Mucosa of descending colon (tissue), 3 donors: Measurements from ENCODE around the gene MT4. TPM values are rescaled to one million over a fixed set of nuclear protein-coding genes. Genes with fewer than 3 reads are reported as not detected.

Experiments used
- ATAC-seq: fragments of 200-7000 bp; cut with Tn5 transposase; one replicate; pipeline ENCODE4 v1.9.1; 2020; ENCODE audit warnings: mild to moderate bottlenecking, moderate library complexity
- DNase-seq, 3 donors: peaks; one replicate each; pipeline ENCODE4 v3.0.0-alpha.2; 2020
- H3K36me3 ChIP-seq: fragments of 200-600 bp; one replicate; pipeline ENCODE4 v1.8.0; 2021; ENCODE audit warnings: low read depth, mild to moderate bottlenecking
- H3K4me1 ChIP-seq: fragments of 200-600 bp; one replicate; pipeline ENCODE4 v1.8.0; 2021; ENCODE audit warnings: low read depth, mild to moderate bottlenecking
- H3K4me3 ChIP-seq: fragments of 200-600 bp; one replicate; pipeline ENCODE4 v1.8.0; 2021; ENCODE audit warnings: mild to moderate bottlenecking
- H3K9me3 ChIP-seq: fragments of 200-600 bp; one replicate; pipeline ENCODE4 v1.8.0; 2021; ENCODE audit warnings: mild to moderate bottlenecking
- CTCF ChIP-seq: fragments of 200-600 bp; IDR thresholded peaks from one replicate; pipeline ENCODE4 v1.8.0; 2022; ENCODE audit warnings: antibody characterized with exemption, mild to moderate bottlenecking
- intact Hi-C, 2 donors: fragments of 100-400 bp; cut with DNase I in 1 of 2; cut with micrococcal nuclease in 1 of 2; formaldehyde crosslinking; loops; one replicate each; pipeline versions ENCODE4 v1.11.0 to v1.11.1; 2022; cut with DNase I, micrococcal nuclease
- total RNA-seq, 3 donors: library from RNA; stranded (reverse); fragmentation: NEBNext Ultra II Directional in 2 of 3; extraction: Animal tissue kit (Norgen Biotek cat#: 25700) in 2 of 3; gene quantifications; one replicate each; pipeline versions ENCODE4 v1.2.1 to v1.2.4, GENCODE V29; 2021 to 2023
- donor health status: DM: no; HTN: no; CAD: no; lungs with moderate emphysema.
- donor health status: DM: no; HTN: no; CAD: no.
- donor health status: DM: no; HTN: yes; CAD: no.

The MT4 gene
- total RNA-seq, 3 donors from 2014 or later = not detected

GRCh38 chr16:56560447-56560846, 4.4 kb upstream of the MT4 start:
- Histone ChIP-seq H3K36me3 (no peaks in the 10 kb centered on the region), H3K4me3 (no peak overlapping the region), H3K9me3 (no peaks in the 10 kb centered on the region), H3K4me1 (no peaks in the 10 kb centered on the region)
- DNase-seq (no peak), ATAC-seq (no peak)
- intact Hi-C loops = no loop called here
- no peak for TF ChIP-seq CTCF

GRCh38 chr16:56561126-56561525, 3.7 kb upstream of the MT4 start:
- DNase-seq = no peak
- no peak for TF ChIP-seq CTCF
- no peak overlapping the region for H3K4me3 ChIP-seq
- H3K9me3 ChIP-seq = no peaks in the 10 kb centered on the region
- ATAC-seq = no peak
- no peaks in the 10 kb centered on the region for H3K36me3 ChIP-seq
- intact Hi-C loops = no loop called here
- no peaks in the 10 kb centered on the region for H3K4me1 ChIP-seq

- intact Hi-C loops = no loop called here
- peak; percentile 51 for ATAC-seq
Observed at GRCh38 chr16:56569971-56570370, 5.1 kb downstream of the MT4 start.

GRCh38 chr16:56571525-56571924, 6.7 kb downstream of the MT4 start:
- intact Hi-C loops = no loop called here
- no peaks in the 10 kb centered on the region for H3K9me3 ChIP-seq
- TF ChIP-seq CTCF = no peak
- no peaks in the 10 kb centered on the region for H3K4me1 ChIP-seq
- DNase-seq = no peak
- no peaks in the 10 kb centered on the region for H3K36me3 ChIP-seq
- H3K4me3 ChIP-seq = no peak overlapping the region
- no peak for ATAC-seq

More at GRCh38 chr16:56569971-56570370, 5.1 kb downstream of the MT4 start:
- Histone ChIP-seq H3K9me3 (no peaks in the 10 kb centered on the region), H3K36me3 (no peaks in the 10 kb centered on the region), H3K4me1 (no peaks in the 10 kb centered on the region), H3K4me3 (no peak overlapping the region)
- no peak for TF ChIP-seq CTCF
- DNase-seq = no peak

GRCh38 chr16:56574625-56575024, 9.8 kb downstream of the MT4 start:
- H3K4me1 ChIP-seq = no peaks in the 10 kb centered on the region
- ATAC-seq (no peak), DNase-seq (no peak)
- intact Hi-C loops = loop anchor here (5.0 kb wide), 1 partner anchor 128 kb away; no protein-coding TSS in a partner anchor
- no peaks in the 10 kb centered on the region for H3K36me3 ChIP-seq
- no peaks in the 10 kb centered on the region for H3K9me3 ChIP-seq
- TF ChIP-seq CTCF = no peak
- no peak overlapping the region for H3K4me3 ChIP-seq
